ENCODE results near the gene NCAN. TPM values are rescaled to one million over a fixed set of nuclear protein-coding genes. Genes with fewer than 3 reads are reported as not detected.

NCAN gene
- total RNA-seq, 4 donors from 2014 or later = 0.21 TPM; not detected in 3

GRCh38 chr19:19186742-19187141, 25.0 kb upstream of the NCAN start:
- Histone ChIP-seq H3K36me3 (no peaks in the 10 kb centered on the region), H3K9me3 (no peaks in the 10 kb centered on the region), H3K4me3 (no peak overlapping the region), H3K27me3 (no peaks in the 10 kb centered on the region), H3K4me1 (peaks cover 0 to 18% of the 10 kb centered on the region in 2 donors), H3K27ac (no peak overlapping the region)
- DNase-seq = no peak
- intact Hi-C loops (cut with DNase I; ENCODE audit: low total_unique reads) = no loop called here
- TF ChIP-seq POLR2A (IDR thresholded peaks at IDR 0.05) (no peak), CTCF (IDR thresholded peaks at IDR 0.05) (no peak)

GRCh38 chr19:19191768-19192077, 20.0 kb upstream of the NCAN start:
- Histone ChIP-seq H3K9me3 (no peaks in the 10 kb centered on the region), H3K36me3 (no peaks in the 10 kb centered on the region), H3K27ac (peak overlapping the region; percentile 99 to 100), H3K4me1 (peaks cover 0 to 25% of the 10 kb centered on the region in 2 donors), H3K4me3 (peak overlapping the region; percentile 89 to 99), H3K27me3 (no peaks in the 10 kb centered on the region)
- DNase-seq = no peak
- TF ChIP-seq POLR2A (IDR thresholded peaks at IDR 0.05) (no peak), CTCF (IDR thresholded peaks at IDR 0.05) (no peak)
- intact Hi-C loops (cut with DNase I; ENCODE audit: low total_unique reads) = no loop called here

DNA sequence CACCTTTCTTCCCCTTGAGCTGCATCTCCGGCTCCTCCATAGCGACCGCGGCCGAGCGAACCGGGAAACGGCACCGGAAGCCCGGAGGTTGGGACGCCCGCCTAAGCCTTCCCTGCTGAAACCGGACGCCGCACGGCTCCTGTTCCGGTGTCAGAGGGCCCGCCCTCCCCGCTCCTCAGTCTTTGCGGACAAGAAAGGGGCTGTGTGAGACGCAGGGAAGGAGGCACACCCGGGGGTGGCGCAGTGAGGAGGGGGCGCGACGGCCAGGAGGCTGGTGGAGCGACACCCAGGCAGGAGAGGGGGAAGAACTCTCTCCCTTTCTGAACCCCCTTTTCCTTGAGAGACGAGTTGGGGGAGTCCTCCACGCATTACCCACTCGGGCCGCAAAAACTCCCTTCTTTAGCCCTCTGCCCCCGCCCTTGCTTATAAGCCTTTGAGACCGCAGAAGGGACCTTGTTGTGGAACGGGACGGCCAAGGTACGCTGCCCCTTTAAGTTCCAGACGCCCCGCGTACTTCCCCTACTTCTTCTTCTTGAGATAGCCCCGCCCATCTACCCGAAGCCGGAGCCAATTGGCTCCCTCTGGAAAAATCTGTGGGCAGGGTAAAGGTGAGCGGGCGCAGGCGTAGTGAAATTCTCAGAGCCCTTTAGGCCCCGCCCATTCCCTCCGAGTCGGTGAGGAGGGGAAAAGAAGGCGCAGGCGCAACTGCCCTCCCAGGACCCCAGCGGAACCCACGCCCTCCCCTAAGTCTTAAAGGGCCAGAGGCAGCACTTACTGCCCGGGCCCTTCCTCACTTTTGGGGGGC, 19.5 kb upstream of the NCAN start, which contains the start of the genes BORCS8 and RFXANK:
Gene BORCS8 (minus strand): TSS at position 75 of the 805 bp plus-strand sequence. CDS start 35 bp downstream, at position 40.
Gene RFXANK (plus strand): TSS at position 181 of the 805 bp plus-strand sequence. CDS start 1,689 bp downstream, outside the sequence.
- H3K9me3 ChIP-seq = no peaks in the 10 kb centered on the region
- DNase-seq = peak; percentile 99 to 100
- H3K36me3 ChIP-seq = no peaks in the 10 kb centered on the region
- intact Hi-C loops (cut with DNase I; ENCODE audit: low total_unique reads) = no loop called here
- peaks cover 0 to 25% of the 10 kb centered on the region in 2 donors for H3K4me1 ChIP-seq
- H3K27ac ChIP-seq = peak within 1 kb of the TSS; percentile 99 to 100
- TF ChIP-seq POLR2A (IDR thresholded peaks at IDR 0.05) (peak; percentile 54 to 79), CTCF (IDR thresholded peaks at IDR 0.05) (peak in 2 of 4 experiments; percentile 17 to 19)
- peak within 1 kb of the TSS; percentile 89 to 99 for H3K4me3 ChIP-seq
- H3K27me3 ChIP-seq = no peaks in the 10 kb centered on the region

DNA sequence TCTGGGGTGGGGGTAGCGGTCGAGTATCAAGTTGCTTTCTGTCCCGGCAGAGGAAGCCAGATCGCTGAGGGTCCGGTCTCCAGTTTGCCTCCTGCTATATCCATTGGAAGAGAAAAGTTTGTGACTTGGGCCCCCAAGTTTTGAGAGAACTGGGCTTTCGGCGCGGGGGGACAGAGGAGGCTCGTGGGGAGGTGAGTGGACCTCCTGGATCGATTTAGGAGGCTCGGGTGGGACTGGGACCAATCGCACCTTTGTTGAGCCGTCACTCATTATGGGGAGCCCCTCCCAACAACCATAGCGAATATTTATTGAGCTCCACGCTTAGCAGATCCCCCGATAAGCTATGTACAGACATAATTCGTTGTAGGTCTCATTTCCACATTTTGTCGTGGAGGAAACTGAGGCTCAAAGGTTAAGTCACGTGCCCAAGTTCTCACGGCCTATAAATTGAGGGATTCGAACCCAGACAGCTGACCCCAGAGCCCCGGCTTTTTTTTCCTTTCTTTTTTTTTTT, 18.8 kb upstream of the NCAN start:
- Histone ChIP-seq H3K9me3 (no peaks in the 10 kb centered on the region), H3K27me3 (no peaks in the 10 kb centered on the region), H3K27ac (peak overlapping the region; percentile 99 to 100), H3K4me3 (peak overlapping the region; percentile 89 to 99), H3K36me3 (no peaks in the 10 kb centered on the region), H3K4me1 (peaks cover 0 to 25% of the 10 kb centered on the region in 2 donors)
- TF ChIP-seq CTCF (IDR thresholded peaks at IDR 0.05) (no peak), POLR2A (IDR thresholded peaks at IDR 0.05) (no peak)
- intact Hi-C loops (cut with DNase I; ENCODE audit: low total_unique reads) = no loop called here
- DNase-seq = no peak

DNA sequence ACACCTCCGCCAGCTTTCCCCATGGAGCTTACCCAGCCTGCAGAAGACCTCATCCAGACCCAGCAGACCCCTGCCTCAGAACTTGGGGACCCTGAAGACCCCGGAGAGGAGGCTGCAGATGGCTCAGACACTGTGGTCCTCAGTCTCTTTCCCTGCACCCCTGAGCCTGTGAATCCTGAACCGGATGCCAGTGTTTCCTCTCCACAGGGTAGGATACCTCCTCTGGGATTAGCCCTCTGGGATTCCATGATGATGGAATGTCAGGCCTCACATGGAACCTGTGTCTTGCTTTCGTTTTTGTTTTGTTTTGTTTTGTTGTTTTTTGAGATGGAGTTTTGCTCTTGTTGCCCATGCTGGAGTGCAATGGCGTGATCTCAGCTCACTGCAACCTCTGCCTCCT, 17.8 kb upstream of the NCAN start:
- Histone ChIP-seq H3K27me3 (no peaks in the 10 kb centered on the region), H3K27ac (peak overlapping the region; percentile 31 to 100), H3K4me1 (peaks cover 0 to 25% of the 10 kb centered on the region in 2 donors), H3K9me3 (no peaks in the 10 kb centered on the region), H3K4me3 (no peak overlapping the region), H3K36me3 (no peaks in the 10 kb centered on the region)
- DNase-seq = no peak
- intact Hi-C loops (cut with DNase I; ENCODE audit: low total_unique reads) = no loop called here
- TF ChIP-seq POLR2A (IDR thresholded peaks at IDR 0.05) = no peak
- TF ChIP-seq CTCF (IDR thresholded peaks at IDR 0.05) = no peak
